ENCODE results near the gene ONECUT3. TPM values are rescaled to one million over a fixed set of nuclear protein-coding genes. Genes with fewer than 3 reads are reported as not detected.
"Not testable (repeated sequence)": the region's sequence is repeated elsewhere in the genome, so short reads cannot be mapped to it uniquely, and the experiment has no call there.

The ONECUT3 gene
- total RNA-seq, 1 donor from 2014 or later, result 0.03 TPM

GRCh38 chr19:1755467-1756171 lies 2.3 kb downstream of the ONECUT3 start:
- no peak for ATAC-seq
- no peak for DNase-seq (ENCODE audit: low spot score)

DNA sequence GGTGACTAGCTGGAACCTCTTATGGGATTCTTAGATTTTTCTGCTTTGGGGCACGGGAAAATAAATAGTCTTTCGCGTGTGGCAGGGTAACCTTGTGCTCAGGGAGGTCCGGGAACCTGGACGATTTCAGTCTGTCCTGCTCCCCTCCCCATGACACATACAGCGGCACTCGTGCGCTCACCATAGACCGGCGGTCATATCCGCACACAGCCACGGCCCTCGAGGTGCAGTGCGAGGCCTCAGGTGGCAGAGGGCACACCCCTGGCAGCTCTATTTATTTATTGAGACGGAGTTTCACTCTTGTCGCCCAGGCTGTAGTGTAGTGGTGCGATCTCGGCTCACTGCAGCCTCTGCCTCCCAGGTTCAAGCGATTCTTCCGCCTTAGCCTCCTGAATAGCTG lies 3.0 kb downstream of the ONECUT3 start:
- ATAC-seq (no peak), DNase-seq (ENCODE audit: low spot score) (no peak)

- DNase-seq (ENCODE audit: low spot score), result no peak
These were observed 3.6 kb downstream of the ONECUT3 start for GRCh38 chr19:1756705-1757465.

DNA sequence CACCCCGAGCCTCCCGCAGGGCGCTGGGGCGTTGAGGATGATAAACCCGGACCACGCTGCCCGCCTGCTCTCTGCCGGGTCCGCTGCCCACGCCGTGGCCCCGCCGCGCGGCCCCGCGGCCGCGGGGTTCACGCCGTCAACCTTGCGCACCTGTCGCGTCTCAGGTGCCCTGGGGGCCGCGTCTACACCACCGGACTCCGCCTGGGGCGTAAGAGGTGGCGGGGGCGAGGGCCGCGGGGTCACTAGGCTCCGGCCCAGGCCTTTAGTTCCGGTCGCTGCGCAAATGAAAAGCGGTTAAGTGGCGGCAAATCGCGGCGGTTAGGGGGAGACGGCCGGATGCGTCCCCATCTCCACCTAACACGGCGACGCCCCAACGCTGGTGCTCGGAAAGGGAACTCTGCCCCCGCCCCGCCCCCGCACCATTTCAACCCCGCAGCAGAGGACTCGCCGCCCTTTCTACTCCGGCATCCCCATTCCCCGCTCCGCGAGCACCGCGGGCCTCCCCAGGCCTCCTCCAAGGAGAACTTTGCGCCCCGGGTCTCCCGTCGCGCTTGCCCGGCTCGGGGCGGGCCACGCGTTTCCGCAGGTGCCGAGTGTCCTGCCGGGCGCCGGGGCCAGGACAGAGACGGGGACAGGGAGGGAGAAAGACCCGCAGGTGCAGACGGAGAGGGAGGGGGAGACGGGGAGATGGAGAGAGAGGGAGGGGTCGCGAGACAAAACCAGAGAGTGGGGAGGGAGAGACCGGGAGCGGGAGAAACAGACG lies 4.3 kb downstream of the ONECUT3 start:
- ATAC-seq, result no peak

More at GRCh38 chr19:1756705-1757465, 3.6 kb downstream of the ONECUT3 start:
- ATAC-seq, result no peak

GRCh38 chr19:1758231-1758577 lies 4.9 kb downstream of the ONECUT3 start:
- ATAC-seq (no peak), DNase-seq (ENCODE audit: low spot score) (no peak)

More for the DNA sequence above, 4.3 kb downstream of the ONECUT3 start:
- no peak for DNase-seq (ENCODE audit: low spot score)

- ATAC-seq (no peak), DNase-seq (ENCODE audit: low spot score) (no peak)
These were observed 5.9 kb downstream of the ONECUT3 start for GRCh38 chr19:1758959-1759903.

DNA sequence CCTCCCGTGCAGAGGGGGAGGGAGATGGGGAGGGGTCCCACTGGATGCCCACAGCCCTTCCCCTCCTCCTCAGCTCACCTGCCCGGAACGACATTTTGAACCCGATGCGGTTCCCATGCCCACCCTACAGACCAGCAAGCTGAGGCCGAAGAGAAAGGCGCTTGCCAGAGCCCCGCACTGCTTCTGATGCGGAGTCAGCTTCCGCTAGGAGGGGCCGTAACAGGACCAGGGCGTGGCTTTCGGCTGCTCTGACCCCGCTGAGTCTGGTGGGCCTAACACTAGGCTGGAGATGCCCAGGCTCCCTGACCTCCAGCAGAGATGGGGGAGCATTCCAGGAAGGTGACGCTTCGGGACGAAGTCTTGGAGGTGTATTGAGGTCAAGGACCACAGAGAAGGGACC lies 6.7 kb downstream of the ONECUT3 start:
- no peak for ATAC-seq
- DNase-seq (ENCODE audit: low spot score), result no peak

DNA sequence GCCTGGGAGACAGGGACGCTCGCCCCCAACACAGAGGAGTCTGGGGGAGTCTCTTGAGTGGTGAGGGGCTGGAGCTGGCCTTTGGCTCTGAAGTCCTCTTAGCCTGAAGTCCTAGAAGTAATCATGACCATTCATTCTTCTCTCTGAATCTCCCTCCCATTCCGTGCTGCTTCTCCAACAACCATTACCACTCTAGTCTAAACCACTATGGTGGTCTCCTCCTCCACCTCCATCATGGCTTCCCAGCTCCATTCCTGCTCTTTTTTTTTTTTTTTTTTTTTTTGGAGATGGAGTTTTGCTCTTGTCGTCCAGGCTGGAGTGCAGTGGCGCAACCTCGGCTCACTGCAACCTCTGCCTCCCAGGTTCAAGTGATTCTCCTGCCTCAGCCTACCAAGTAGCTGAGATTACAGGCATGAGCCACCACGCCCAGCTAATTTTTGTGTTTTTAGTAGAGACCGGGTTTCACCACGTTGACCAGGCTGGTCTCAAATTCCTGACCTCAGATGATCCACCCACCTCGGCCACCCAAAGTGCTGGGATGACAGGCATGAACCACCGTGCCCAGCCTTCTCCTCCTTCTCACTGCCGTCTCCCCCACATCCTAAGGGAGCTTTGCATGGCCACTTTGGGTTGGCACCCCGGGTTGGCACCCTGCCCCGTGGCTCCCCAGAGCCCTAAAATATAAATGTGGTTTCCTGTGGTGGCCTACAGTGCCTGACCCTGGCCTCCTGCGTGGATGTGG lies 7.7 kb downstream of the ONECUT3 start:
- DNase-seq (ENCODE audit: low spot score); ATAC-seq: not testable (repeated sequence)

DNA sequence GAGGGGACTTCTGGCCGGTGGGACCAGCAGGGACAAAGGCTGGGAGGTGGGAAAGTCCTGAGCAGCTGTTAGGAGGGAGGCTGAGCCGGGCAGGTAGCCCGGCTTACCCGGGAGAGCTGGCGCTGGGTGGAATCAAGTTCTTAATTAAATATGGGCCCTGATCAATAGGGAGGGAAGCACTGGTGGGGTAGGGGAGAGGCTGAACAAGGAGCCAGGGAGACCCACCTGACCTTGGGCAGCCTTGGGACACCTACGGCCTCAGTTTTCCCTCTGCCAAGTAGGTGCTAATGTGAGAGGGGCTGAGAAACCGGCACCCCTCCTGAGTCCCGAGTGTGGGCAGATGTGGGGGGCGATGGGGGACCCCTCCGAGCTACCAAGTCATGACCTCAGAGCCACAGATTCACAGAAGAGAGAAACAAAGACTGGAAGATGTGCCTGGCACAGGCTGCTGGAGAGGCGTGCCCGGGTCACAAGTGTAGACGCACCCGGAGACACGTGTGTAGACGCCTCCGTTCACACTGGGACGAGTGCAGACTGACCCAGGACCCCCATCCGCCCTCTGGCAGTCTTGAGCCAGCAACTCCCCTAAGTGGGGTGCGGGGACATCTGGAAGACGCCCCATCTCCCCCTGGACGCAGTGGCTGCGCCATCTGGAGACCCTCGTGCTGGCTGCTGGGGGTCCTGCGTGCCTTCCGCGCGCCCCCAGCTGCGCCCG lies 8.4 kb downstream of the ONECUT3 start:
- DNase-seq (ENCODE audit: low spot score), result no peak
- ATAC-seq, result no peak

- DNase-seq (ENCODE audit: low spot score) (no peak), ATAC-seq (no peak)
These were observed 9.2 kb downstream of the ONECUT3 start for GRCh38 chr19:1762243-1763117.

GRCh38 chr19:1763648-1764639 lies 10.6 kb downstream of the ONECUT3 start:
- DNase-seq (ENCODE audit: low spot score), result no peak
- ATAC-seq, result no peak

DNA sequence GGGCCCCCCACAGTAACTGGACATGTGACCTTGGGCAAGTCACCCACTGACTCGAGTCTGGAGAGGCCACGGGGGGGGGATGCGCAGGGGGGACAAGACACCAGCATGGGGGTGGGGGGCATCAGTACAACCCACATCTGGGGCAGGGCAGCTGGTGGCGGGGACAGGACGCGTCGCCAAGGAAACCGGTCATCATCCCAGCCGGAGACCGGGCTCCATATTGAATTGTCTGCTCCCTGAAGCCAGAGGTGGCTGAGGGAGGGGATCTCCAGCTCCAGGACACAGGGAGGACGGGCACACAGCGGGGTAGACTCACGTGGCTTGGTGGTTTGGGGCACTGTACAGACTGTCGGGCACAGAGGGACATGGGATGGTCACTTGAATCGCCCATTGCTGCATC lies 11.4 kb downstream of the ONECUT3 start:
- no peak for DNase-seq (ENCODE audit: low spot score)

DNA sequence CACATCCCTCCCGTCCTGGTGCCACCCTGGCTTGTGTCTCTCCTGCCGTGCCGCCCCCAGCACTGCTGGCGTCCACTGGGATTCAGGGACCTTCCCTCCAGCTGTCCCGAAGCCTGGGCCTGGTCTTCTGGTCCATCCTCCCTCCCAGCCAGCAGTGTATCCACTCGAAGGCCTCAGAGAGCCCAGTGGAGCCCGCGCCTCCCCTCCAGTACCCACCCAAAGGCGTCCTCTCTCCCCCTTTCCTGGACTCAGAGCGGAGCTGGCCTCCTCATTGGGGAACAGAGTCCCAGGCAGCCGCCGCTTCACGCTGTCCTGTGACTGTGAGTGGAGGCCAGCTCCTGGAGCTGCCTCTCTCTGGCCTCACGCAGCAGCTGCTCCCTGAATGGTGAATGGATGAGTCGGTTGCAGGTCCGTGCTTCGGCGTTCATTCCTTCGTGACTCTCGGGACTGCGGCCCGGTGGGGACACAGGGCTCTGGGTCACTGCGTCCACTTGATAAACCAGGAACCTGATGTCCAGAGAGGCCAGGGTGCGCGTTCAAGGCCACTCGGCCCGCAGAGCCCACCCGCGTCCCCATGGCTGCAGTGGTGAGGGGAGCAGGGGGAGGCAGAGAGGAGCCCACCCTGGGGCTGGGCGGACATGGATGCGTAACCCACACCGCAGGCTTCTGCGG lies 12.1 kb downstream of the ONECUT3 start:
- no peak for DNase-seq (ENCODE audit: low spot score)
- no peak for ATAC-seq

More for the DNA sequence above, 11.4 kb downstream of the ONECUT3 start:
- no peak for ATAC-seq

DNA sequence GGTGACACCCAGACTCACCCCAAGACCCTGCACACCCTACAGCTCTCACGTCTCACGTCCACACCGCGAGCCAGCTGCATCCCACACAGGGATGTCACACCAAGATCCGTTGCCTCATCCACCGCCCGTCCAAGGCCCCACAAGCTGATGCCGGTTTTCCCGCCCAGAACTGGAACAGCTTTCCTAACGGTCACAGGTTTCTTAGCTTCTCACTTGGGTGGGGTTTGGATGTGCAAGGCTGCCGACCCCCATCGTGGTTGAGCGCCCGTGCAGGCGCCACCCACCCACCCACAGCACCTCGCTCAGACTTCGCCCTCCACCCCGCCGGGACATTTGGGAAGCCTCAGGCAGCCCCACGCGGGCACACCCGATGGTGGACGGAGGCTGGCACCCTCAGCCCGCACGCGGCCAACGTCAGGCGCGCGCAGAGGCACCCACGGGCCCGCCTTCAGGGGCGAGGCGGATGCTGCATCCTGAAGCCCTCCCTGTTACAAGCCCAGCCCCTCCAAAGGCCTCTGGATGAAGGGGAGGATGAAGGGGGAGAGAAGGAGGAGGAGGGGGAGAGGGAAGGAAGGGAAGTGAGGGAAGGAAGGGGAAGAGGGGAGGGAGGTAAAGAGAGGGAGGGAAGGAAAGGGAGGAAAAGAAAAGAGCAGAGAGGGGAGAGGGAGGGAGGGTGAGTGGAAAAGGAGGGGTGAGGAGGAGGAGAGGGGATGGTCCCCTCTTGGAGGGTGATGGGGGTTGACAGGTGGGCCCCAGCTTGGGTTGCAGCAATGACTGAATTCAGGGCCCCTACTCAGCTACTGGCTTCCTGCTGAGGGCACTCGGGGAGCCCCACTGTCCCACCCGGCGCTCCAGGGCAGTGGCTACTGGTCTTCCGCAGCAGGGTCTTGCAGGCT lies 12.8 kb downstream of the ONECUT3 start:
- no peak for ATAC-seq
- DNase-seq (ENCODE audit: low spot score), result no peak

GRCh38 chr19:1766800-1767352 lies 13.6 kb downstream of the ONECUT3 start:
- ATAC-seq (peak; percentile 8), DNase-seq (ENCODE audit: low spot score) (no peak)

Data from left lobe of liver (tissue), 2 donors.